Stromal cell of bone marrow (primary cell): ENCODE data around the gene RAD51AP1.
A peak's percentile ranks its signal among the peaks of the same experiment; 100 is the strongest.
"Not testable (repeated sequence)": the region's sequence is repeated elsewhere in the genome, so short reads cannot be mapped to it uniquely, and the experiment has no call there.

Source experiments
- DNase-seq: peaks from one replicate; pipeline ENCODE4 v3.0.0-alpha.2; 2012; ENCODE audit warnings: low read depth

RAD51AP1 gene

DNA sequence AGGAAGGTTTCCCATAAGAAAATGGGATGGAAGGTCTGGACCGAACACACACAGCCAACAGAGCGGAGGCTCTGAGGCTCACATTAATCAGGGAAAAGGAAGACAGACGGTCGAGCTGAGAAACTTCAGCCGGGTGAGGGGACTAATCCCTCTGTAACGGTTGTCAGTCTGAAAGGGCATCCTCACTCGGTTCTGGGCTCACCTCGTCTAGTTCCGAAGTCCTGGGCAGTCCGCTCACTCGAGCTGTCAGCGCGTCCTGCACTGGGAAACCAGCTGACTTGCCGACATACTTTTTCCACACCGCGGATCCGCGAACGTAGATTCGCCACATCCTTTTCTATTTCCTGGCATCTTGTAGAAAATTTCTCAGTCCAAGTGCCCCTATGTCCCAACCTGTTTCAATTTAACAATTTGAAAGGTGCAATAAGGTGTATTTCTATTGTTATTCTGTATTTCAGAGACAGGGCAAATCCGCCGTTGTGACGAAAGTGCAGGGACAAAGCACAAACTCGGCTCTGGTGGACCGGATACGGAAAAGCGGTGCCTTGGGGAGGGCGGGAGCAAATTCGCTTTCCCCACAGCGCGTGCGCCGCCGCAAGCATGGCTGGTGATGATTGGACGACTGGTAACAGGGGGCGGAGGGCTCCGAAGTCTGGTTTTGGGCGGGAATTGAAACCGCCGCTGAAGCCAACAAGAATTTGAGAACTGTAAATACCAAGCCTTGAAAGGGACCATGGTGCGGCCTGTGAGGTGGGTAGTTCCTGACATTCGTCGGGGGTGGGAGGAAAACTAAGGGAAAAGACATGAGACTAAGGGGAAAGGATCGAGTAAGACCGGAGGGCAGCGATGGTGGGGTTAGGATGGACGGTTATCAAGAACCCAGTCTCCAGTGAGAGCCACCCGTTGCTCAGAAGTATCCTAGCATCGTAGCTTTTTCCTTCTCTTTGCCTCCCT lies at the start of gene RAD51AP1:
Gene RAD51AP1, plus strand, starts transcription at position 684 of the 954 bp plus-strand sequence. Its CDS starts 50 bp downstream, at position 734.
- peak; percentile 93 for DNase-seq

- DNase-seq, result no peak
These were observed 49.1 kb upstream of the RAD51AP1 start for GRCh38 chr12:4489556-4489955.

GRCh38 chr12:4490973-4491372 lies 47.7 kb upstream of the RAD51AP1 start:
- DNase-seq, result no peak

GRCh38 chr12:4496145-4496838 lies 42.4 kb upstream of the RAD51AP1 start:
- DNase-seq, result no peak

DNA sequence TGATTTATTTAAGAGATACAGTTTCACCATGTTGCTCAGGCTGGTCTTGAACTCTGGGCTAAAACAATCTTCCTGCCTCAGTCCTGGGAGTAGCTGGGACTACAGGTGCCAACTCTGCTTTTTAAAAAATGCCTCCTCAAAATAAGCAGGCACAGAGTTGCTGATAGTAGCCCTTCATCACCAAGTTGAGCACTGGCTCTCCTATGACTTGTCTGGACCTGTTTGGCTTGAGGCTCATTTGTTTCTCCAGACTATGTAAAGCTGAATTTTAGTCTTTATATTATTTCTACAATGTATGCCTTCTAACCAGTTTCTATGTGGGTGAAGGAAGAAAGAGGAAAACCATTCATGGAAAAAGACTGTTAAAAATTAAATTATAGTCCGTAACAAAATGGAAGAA lies 39.5 kb upstream of the RAD51AP1 start:
- DNase-seq, result no peak

DNA sequence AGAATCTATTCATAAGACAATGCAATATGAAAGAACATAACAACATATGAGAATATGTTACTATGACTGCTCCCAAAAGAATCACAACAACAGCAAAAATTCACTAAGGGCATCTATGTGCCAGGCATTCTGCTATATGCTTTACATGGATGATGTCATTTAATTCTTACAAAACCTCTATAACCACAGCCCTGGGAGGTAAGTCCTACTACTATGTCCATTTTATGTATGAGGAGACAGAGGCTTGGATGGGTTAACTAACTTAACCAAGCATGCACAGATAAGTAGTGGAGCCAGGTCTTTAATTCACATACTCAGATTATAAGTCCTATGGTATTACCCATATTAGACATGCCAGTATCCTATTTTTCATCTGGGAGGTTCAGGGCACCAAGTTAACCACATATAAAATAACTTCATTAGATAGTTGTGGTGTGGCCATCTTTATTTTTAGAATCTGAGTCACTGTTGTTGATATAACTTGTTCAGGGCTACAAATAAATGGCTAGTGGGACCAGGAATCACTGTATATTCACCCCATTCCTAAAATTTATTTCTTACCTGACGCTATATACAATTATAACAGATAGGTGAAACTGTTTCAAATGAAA lies 33.2 kb upstream of the RAD51AP1 start:
- DNase-seq, result no peak

DNA sequence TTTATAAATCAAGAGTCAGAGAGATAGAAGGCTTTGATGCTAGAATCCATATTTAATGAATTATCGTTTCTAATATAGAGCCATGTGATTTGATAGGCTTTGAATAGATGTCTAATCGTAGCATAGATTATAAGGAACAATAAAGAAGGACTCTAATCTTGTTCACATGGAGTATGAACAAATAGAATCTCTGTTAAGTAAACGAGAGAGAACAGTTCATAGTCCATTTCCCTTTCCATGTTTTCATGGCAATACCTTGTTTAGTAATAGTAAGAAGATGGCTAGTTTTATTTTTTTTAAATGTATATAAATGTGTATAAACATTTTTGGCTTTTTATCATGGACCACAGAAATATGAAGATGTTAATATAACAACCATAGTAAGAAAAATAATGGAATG lies 32.3 kb upstream of the RAD51AP1 start:
- no peak for DNase-seq

DNA sequence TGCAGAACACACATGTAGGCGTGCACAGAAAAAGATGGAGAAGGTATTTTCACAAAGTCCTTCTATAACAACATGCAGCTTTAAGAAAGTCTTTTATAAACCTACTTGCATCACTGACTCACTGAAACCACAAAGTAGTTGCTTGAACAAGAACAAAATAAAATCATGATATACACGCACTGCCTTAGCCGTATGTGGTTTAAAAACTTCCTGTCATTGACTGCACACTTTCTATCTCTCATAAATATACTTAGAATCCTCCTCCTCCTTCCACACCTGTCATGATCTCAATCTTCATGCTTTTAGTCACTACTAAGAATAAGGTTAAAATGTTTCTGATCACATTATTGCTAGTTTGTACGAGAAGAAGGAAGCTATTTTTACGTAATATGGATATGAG lies 31.8 kb upstream of the RAD51AP1 start:
- no peak for DNase-seq

DNA sequence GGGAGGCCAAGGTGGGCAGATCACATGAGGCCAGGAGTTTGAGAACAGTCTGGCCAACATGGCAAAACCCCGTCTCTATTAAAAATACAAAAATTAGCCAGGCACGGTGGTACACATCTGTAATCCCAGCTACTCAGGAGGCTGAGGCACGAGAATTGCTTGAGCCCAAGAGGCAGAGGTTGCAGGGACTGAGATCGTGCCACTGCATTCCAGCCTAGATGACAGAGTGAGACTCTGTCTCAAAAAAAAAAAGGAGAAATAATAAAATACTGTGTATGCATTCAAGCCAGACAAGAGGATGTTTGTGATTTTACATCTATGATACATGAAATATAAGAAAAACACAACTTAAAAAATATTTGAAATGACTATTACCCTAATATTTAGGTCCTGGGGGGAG lies 30.2 kb upstream of the RAD51AP1 start:
- DNase-seq, result not testable (repeated sequence)

DNA sequence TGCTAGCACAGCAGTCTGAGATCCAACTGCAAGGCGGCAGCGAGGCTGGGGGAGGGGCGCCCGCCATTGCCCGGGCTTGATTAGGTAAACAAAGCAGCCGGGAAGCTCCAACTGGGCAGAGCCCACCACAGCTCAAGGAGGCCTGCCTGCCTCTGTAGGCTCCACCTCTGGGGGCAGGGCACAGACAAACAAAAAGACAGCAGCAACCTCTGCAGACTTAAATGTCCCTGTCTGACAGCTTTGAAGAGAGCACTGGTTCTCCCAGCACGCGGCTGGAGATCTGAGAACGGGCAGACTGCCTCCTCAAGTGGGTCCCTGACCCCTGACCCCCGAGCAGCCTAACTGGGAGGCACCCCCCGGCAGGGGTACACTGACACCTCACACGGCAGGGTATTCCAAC lies 29.4 kb upstream of the RAD51AP1 start:
- DNase-seq, result not testable (repeated sequence)

DNA sequence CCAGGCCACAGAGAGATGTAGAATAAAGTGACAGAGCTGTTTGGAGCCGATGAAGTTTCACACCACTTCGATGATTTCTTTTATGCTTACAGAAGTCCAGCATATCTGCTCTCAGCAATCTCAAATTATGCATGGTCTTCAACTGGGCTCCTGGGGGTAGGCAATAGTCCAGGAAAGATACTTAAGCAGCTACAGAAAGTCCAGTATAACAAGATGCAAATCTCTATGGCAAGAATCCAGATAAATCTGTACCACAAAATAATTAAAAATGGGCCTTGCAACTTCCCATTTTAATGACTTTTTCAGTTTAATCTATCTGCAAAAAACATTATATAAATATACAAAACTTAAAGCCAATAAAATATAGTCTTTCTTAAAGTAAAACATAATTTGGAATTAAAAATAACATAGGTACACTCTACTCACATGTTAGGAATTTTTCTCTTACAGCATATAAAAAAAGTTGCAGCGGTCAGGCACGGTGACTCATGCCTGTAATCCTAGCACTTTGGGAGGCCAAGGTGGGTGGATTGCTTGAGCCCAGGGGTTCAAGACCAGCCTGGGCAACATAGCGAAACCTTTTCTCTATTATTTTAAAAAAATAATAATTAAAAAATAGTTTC lies 20.5 kb upstream of the RAD51AP1 start:
- no peak for DNase-seq

DNA sequence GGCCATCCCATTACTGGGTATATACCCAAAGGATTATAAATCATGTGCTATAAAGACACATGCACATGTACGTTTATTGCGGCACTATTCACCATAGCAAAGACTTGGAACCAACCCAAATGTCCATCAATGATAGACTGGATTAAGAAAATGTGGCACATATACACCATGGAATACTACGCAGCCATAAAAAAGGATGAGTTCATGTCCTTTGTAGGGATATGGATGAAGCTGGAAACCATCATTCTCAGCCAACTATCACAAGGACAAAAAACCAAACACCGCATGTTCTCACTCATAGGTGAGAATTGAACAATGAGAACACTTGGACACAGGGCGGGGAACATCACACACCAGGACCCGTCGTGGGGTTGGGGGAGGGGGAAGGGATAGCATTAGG lies 15.2 kb upstream of the RAD51AP1 start:
- not testable (repeated sequence) for DNase-seq

- no peak for DNase-seq
These were observed 11.7 kb upstream of the RAD51AP1 start for GRCh38 chr12:4526923-4527546.

DNA sequence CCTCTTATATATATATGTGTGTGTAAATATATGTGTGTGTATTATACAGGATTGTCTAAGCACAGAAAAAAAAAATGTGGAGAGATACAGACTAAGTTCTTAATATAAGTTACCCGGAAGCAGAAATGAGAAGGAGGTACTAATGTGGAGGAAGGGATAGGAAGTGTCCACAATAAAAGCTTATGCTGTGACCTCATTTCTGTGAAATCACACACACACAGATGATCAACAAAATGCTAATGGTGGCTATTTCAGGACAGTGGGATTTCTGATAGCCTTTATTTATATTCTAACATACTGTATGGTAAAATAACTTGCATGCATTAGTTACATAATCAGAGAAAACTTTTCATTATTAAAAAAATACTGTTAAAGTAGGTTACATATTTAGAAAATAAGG lies 8.5 kb upstream of the RAD51AP1 start:
- no peak for DNase-seq

DNA sequence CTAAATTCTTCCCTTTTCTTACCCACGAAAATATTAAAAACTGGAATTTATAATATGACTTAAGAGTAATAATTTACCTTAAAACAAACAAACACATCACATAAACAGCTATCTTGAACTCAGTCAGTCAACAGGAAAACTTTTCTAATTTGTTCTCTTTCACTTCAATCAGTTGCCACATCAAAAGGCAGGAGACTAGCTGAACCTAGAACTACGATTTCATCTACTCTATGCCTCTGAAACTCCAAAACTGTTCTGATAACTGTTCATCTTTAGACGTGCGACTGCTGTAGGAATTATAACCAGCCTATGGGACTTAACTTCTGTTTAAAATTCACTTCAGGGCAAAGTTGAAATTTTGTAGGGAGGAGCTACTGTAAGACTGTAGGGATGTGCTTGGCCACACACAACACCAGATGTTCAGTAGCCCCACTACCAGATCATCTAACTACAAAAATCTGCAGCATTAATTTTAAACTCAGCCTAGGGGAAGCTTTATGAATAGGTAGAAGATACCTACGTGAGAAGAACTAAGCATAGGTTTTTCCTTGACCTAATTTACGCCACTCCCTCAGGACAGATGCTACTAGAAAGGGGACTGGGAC lies 7.6 kb upstream of the RAD51AP1 start:
- DNase-seq, result no peak

DNA sequence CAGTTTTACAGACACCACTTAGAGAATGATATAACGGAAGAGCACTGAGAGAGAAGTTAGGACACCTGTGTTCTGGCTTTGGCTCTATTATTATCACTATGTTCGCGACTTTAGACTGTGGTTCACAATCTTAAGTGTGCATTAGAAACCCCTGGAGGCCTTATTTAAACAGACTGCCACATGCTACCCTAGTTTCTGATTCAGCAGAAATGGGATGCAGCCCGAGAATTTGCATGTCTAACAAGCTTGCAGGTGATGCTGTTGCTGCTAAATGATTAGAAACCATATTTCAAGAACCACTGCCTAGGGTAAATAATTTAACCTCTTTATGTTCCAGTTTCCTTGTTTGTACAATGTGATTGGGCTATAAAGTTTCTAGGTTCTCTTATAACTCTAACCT lies 3.6 kb upstream of the RAD51AP1 start:
- no peak for DNase-seq

GRCh38 chr12:4535871-4536270 lies 2.8 kb upstream of the RAD51AP1 start:
- DNase-seq, result no peak

DNA sequence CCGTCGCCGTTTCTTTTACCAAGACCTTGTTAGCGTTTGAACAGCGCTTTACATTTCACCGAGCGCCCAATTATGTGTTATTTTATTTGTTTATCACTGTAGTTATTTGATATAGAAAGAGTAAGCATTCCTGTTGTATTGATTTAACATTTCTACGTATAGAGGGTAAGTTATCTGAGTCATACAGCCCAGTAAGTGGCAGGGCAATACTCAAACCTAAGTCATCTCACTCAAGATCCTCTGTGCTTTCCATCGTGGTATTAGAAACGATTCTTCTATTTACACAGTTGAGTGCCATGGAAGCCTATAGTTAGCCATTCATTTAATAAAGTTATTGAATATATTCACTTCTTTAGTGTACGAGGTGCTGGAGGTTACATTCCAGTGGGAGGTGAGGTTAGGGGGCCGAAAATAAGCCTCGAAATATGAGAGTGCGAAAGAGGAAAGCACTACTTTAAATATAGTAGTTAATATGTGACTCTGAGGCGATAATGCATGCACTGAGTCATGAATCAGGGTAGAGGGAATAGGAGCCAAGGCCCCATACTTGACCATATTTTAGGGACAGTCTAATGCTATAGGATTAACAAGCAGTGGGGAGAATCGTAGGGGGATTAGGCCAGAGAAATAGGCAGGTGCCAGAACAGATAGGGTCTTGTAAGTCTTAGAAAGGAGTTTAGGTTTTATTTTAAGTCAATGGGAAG lies 629 bp downstream of the RAD51AP1 start:
- DNase-seq, result no peak

GRCh38 chr12:4540170-4540569 lies 1.5 kb downstream of the RAD51AP1 start:
- no peak for DNase-seq

GRCh38 chr12:4540638-4541037 lies 1.9 kb downstream of the RAD51AP1 start:
- DNase-seq, result no peak

DNA sequence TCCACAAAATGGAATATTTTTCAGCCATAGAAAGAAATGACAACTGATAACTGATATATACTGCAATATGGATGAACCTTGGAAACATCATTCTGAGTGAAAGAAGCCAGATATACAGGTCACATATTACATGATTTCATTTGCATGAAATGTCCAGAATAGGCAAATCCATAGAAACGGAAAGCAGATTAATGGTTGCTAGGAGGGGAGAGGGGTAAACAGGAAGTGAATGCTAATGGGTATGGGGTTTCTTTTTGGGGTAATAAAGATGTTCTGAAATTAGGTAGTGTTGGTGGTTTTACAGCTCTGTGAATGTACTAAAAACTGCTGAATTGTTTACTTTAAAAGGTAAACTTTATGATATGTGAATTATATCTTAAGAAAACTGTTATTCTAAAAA lies 6.5 kb downstream of the RAD51AP1 start:
- DNase-seq, result no peak
